Gastrocnemius medialis (tissue), 4 donors: Measurements from ENCODE around the gene STRBP. TPM values are rescaled to one million over a fixed set of nuclear protein-coding genes. Genes with fewer than 3 reads are reported as not detected.

ENCODE experiments used
- ATAC-seq, 2 donors: fragments of 150-250 bp; one replicate each; pipeline ENCODE4 v1.9.1; 2016
- DNase-seq, 2 donors: peaks; one replicate each; pipeline ENCODE4 v3.0.0-alpha.2; 2019
- H3K27ac ChIP-seq, 4 donors: fragments of 200-600 bp; sonication (generic); 1 replicate in 1 of 4; 2 replicates in 3 of 4; pipeline ENCODE4 v1.5.1; 2016 to 2018; ENCODE audit warnings: mild to moderate bottlenecking in 2 of 4, moderate library complexity in 1 of 4
- H3K27me3 ChIP-seq, 3 donors: fragments of 200-600 bp; sonication (generic) in 2 of 3; 1 replicate in 1 of 3; 2 replicates in 2 of 3; pipeline versions ENCODE4 v1.5.1 to v1.6.0; 2016 to 2019; ENCODE audit warnings: mild to moderate bottlenecking in 1 of 3, moderate library complexity in 1 of 3
- H3K36me3 ChIP-seq, 2 donors: fragments of 200-600 bp; sonication (generic) in 1 of 2; one replicate each; pipeline ENCODE4 v1.5.1; 2017 to 2018
- H3K4me1 ChIP-seq, 2 donors: fragments of 200-600 bp; sonication (generic) in 1 of 2; one replicate each; pipeline ENCODE4 v1.5.1; 2016 to 2017; ENCODE audit warnings: mild to moderate bottlenecking in 2 of 2
- H3K4me3 ChIP-seq, 4 donors: fragments of 200-600 bp; sonication (generic) in 3 of 4; 1 replicate in 1 of 4; 2 replicates in 3 of 4; pipeline ENCODE4 v1.5.1; 2016 to 2019; ENCODE audit warnings: mild to moderate bottlenecking in 2 of 4
- H3K9me3 ChIP-seq, 3 donors: fragments of 200-600 bp; sonication (generic) in 2 of 3; 1 replicate in 1 of 3; 2 replicates in 2 of 3; pipeline ENCODE4 v1.5.1; 2016 to 2019
- POLR2A ChIP-seq, 2 donors: fragments of 450-650 bp; IDR thresholded peaks; one replicate each; pipeline ENCODE4 v1.6.1; 2017; ENCODE audit warnings: antibody characterized with exemption in 2 of 2, mild to moderate bottlenecking in 2 of 2, moderate library complexity in 2 of 2
- in situ Hi-C, 4 donors: fragments of 200-750 bp; cut with MboI; loops; one replicate each; pipeline versions ENCODE4 v1.15.0 to v1.8.0; 2017; ENCODE audit warnings: low sequenced_read_pairs in 4 of 4
- intact Hi-C: fragments of 100-400 bp; cut with DNase I; formaldehyde crosslinking; loops from one replicate; pipeline ENCODE4 v1.15.1; 2023; ENCODE audit warnings: low total_unique reads
- microRNA counts, 2 donors: library from miRNA; unstranded; fragments of <30 nt; microRNA quantifications; one replicate each; lab custom pipeline; 2016
- total RNA-seq, 4 donors: library from RNA; depleted of rRNA; stranded (reverse); fragments of >200 nt; gene quantifications; one replicate each; pipeline versions ENCODE4 v1.1.0 to v1.2.3, GENCODE V29; 2016
- TF ChIP-seq, protein P1 (sequence below), 5 experiments: fragments of 450-650 bp in 3 of 5; fragments of 200-600 bp in 2 of 5; sonication (generic) in 2 of 5; IDR thresholded peaks in 4 of 5; conservative IDR thresholded peaks in 1 of 5; 1 replicate in 4 of 5; 2 replicates in 1 of 5; pipeline ENCODE4 v1.5.1; 2016 to 2019; ENCODE audit warnings: antibody characterized with exemption in 5 of 5, mild to moderate bottlenecking in 3 of 5, moderate library complexity in 3 of 5

Gene STRBP
- total RNA-seq, 4 donors from 2014 or later = 5.0 to 25.0 (median 13.2) TPM

DNA sequence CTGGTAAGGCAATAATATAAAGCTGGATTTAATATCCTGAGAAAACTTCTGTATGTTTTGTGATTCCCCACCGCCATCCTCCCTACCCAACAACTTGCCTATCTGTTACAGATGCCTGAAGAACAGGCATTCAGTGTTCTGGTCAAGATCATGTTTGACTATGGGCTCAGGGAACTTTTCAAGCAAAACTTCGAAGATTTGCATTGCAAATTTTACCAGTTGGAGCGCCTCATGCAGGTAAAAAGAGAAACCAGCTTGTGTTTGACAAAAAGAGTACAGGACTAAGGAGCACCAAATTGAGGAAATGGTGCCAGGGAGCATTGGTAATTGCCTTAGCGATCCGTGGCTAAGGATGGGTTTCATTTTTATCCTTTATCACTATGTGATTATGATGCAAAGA, 194.9 kb downstream of the STRBP start:
- Histone ChIP-seq H3K27ac (peak overlapping the region in 1 of 4 donors; percentile 23), H3K4me3 (no peak overlapping the region), H3K9me3 (no peaks in the 10 kb centered on the region), H3K27me3 (no peaks in the 10 kb centered on the region), H3K4me1 (no peaks in the 10 kb centered on the region), H3K36me3 (peaks cover 0 to 21% of the 10 kb centered on the region in 2 donors)
- ATAC-seq (no peak), DNase-seq (no peak)
- in situ Hi-C loops = no loop called here
- TF ChIP-seq, protein P1, sequence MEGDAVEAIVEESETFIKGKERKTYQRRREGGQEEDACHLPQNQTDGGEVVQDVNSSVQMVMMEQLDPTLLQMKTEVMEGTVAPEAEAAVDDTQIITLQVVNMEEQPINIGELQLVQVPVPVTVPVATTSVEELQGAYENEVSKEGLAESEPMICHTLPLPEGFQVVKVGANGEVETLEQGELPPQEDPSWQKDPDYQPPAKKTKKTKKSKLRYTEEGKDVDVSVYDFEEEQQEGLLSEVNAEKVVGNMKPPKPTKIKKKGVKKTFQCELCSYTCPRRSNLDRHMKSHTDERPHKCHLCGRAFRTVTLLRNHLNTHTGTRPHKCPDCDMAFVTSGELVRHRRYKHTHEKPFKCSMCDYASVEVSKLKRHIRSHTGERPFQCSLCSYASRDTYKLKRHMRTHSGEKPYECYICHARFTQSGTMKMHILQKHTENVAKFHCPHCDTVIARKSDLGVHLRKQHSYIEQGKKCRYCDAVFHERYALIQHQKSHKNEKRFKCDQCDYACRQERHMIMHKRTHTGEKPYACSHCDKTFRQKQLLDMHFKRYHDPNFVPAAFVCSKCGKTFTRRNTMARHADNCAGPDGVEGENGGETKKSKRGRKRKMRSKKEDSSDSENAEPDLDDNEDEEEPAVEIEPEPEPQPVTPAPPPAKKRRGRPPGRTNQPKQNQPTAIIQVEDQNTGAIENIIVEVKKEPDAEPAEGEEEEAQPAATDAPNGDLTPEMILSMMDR (IDR thresholded peaks at IDR 0.05 in 4 of 5, conservative IDR thresholded peaks at IDR 0.05 in 1 of 5) = no peak
- no peak for TF ChIP-seq POLR2A (IDR thresholded peaks at IDR 0.05)
- intact Hi-C loops = no loop called here

DNA sequence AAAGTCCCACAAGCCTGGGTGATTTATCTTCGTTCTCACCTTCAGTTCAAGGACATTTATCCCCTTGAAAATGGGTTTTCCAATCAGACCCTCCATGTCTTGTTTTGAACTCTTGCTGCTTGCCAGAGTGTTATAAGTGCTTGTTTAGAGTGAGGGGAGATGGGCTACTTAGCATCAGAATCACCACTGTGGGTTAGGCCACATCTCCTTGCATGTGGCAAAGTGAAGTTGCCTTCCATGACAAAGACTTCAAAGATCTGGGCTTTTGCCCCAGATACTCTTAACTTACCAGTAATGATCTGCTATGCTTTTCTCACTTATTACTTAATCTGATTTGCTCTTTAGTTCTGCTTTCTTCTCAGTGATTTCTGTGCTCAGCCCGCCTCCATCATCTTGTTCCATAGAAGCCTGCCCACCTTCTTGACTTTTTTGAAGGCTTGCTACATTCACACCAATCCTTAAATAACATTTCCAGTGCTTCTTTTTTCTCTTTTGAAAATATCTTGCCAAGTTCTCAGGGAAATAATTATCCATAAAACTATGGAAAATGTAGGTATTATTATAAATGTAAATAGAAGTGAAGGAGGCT, 195.9 kb downstream of the STRBP start:
- no peak overlapping the region for H3K27ac ChIP-seq

More for the DNA sequence above, 195.9 kb downstream of the STRBP start:
- Histone ChIP-seq H3K4me1 (no peaks in the 10 kb centered on the region), H3K27me3 (no peaks in the 10 kb centered on the region), H3K36me3 (peaks cover 0 to 19% of the 10 kb centered on the region in 2 donors), H3K4me3 (no peak overlapping the region), H3K9me3 (no peaks in the 10 kb centered on the region)
- ATAC-seq (no peak), DNase-seq (no peak)
- no peak for TF ChIP-seq POLR2A (IDR thresholded peaks at IDR 0.05)
- TF ChIP-seq, protein P1 (IDR thresholded peaks at IDR 0.05 in 4 of 5, conservative IDR thresholded peaks at IDR 0.05 in 1 of 5) = no peak
- in situ Hi-C loops = no loop called here
- intact Hi-C loops = no loop called here

MicroRNA genes within 50 kb of the gene (microRNA counts, 767-probe panel; counts per million panel counts)
- microRNA hsa-miR-600 (lab: Ali Mortazavi, UCI) = 356 to 448 counts per million in 2 donors

Other genes starting within 250 kb of the STRBP start
- gene GPR21, start 234.9 kb downstream of the STRBP start, total RNA-seq = 1 to 10 TPM in 2 of 4 donors, not detected in 2; 1.3 to 1.8 TPM
- gene CRB2, start 87.6 kb upstream of the STRBP start, total RNA-seq = not detected